ENCODE data around the gene RTL9. TPM values are rescaled to one million over a fixed set of nuclear protein-coding genes. Genes with fewer than 3 reads are reported as not detected.

The RTL9 gene
- total RNA-seq (2022; extraction: Qiagen RNA extraction; ENCODE audit: low read depth) = 0.05 to 0.36 TPM (median 0.09 TPM) in 5 replicates

DNA sequence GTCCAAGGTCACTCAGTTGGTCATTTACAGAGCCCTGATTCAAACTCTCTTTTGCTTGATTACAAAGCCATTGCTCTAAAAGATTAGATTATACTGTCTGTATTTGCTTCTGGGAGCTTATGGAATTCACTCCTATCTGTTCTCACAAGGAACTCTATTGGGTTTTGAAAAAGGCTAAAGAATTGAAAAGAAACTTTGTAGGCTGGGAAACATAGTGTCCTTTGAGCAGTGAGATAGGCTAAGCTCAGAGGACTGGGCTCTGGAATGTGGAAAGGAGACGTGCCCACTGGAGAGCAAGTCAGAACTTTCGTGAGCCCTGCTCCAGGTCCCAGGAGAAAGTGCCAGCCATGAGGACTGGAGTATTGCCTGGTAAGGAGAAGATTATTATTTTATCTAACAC lies at the start of gene RTL9:
Gene RTL9 (plus strand): TSS at position 301 of the 400 bp plus-strand sequence. CDS start 91,770 bp downstream, outside the sequence.

DNA sequence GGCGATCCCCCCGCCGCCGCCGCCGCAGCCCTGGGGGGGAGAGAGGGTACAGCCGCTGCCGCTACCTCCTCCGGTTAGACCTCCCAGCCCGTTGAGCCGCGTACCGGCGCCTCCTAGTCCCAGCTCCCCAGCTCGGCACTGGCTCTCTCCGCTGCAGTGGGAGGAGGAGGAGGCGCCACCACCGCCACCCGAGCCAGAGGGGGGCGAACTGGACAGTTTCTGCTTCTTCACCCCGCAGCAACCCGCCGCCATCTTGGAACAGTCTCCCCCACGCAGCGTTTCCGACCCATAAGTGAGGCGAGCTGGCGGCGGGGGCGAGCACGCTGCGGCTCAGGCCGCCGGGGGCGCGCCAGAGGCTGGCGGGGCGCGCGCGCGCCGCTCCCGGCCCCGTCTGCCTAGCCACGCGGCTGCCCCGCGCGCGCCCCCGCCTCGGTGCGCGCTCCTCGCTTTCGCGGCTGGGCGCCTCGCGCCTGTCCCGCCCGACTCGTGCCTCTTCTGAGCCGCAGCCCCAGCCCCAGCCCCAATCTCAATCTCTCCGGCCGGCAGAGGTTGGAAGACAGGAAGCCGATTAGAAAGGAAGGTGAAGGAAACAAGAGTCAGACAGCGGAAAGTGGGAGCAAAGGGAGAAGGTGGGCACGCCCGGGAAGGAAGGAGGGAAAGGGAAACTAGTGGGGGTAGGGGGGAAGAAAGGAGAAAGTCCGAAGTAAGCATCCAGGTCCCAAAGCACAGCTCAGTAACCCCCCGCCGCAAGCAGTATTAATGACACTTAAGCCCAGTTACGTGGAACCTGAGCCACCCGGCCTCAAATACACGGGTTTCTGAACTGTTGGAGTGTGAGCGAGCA lies 40.6 kb upstream of the RTL9 start, which contains the start of gene AMMECR1:
Gene AMMECR1 (minus strand): TSS at position 266 of the 844 bp plus-strand sequence. CDS start 14 bp downstream, at position 252.

Other genes with a start within 250 kb of the RTL9 start
- 4.4 to 7.7 TPM (median 6.3 TPM) in 5 replicates for gene AMMECR1, start 40.8 kb upstream of the RTL9 start, total RNA-seq (2022; extraction: Qiagen RNA extraction; ENCODE audit: low read depth)

Measured in A549 treated with ZK216348 at 1 μM for 4 hours (cell line).